IMR-90 (cell line): ENCODE measurements around the gene OSMR. TPM values are rescaled to one million over a fixed set of nuclear protein-coding genes. Genes with fewer than 3 reads are reported as not detected.

Source experiments
- ATAC-seq: fragments of 200-7000 bp; cut with Tn5 transposase; 2 replicates; pipeline ENCODE4 v1.9.1; 2020; ENCODE audit warnings: low read depth, mild to moderate bottlenecking, moderate library complexity
- BruUV-seq: library from RNA; stranded (reverse); fragments of 400-500 nt; replicated peaks from 2 replicates; lab custom pipeline; 2021; lab: Mats Ljungman, UMichigan
- CTCF ChIA-PET: fragments of 300-600 bp; formaldehyde crosslinking; extraction: SDS; loops from one replicate; lab custom pipeline; 2021; ENCODE audit warnings: antibody characterized with exemption; lab: Yijun Ruan, JAX
- POLR2A ChIA-PET: fragments of 300-600 bp; sonication (Branson Sonifier 250); formaldehyde crosslinking; loops from one replicate; lab custom pipeline; 2022; ENCODE audit warnings: antibody characterized with exemption; ENCODE audit not compliant: unreplicated experiment; lab: Charles Lee
- DNase-seq: peaks from one replicate; pipeline ENCODE4 v3.0.0; 2013
- H2AFZ ChIP-seq: replicated peaks from 2 replicates; pipeline ENCODE3; 2013; ENCODE audit warnings: low read length, mild to moderate bottlenecking; ENCODE audit not compliant: poor library complexity
- H2AK5ac ChIP-seq: 2 replicates; pipeline ENCODE4 v1.6.1; 2013; ENCODE audit warnings: low read depth, low read length, inconsistent platforms
- H2AK9ac ChIP-seq: replicated peaks from 2 replicates; pipeline ENCODE3; 2013; ENCODE audit warnings: mild to moderate bottlenecking, low read depth, low read length, moderate library complexity; ENCODE audit not compliant: poor library complexity
- H2BK120ac ChIP-seq: 2 replicates; pipeline ENCODE4 v1.6.1; 2013; ENCODE audit warnings: low read depth, low read length, inconsistent platforms
- H2BK15ac ChIP-seq: 3 replicates; pipeline ENCODE4 v1.6.1; 2013; ENCODE audit warnings: low read depth, low read length, inconsistent platforms
- H2BK20ac ChIP-seq: 2 replicates; pipeline ENCODE4 v1.6.1; 2013; ENCODE audit warnings: low read depth, mild to moderate bottlenecking, inconsistent platforms, low read length, moderate library complexity
- H2BK5ac ChIP-seq: 2 replicates; pipeline ENCODE4 v1.6.1; 2013; ENCODE audit warnings: mild to moderate bottlenecking, low read depth, low read length, inconsistent platforms; ENCODE audit not compliant: poor library complexity, severe bottlenecking
- H3K14ac ChIP-seq: replicated peaks from 2 replicates; pipeline ENCODE4 v1.6.1; 2013; ENCODE audit warnings: low read depth, low read length, inconsistent platforms
- H3K18ac ChIP-seq: 2 replicates; pipeline ENCODE4 v1.6.1; 2013; ENCODE audit warnings: low read depth, low read length, control low read depth
- H3K23ac ChIP-seq: 2 replicates; pipeline ENCODE4 v1.6.1; 2013; ENCODE audit warnings: low read depth, low read length, inconsistent platforms
- H3K27ac ChIP-seq: 2 replicates; pipeline ENCODE4 v1.5.1; 2013; ENCODE audit warnings: mild to moderate bottlenecking, control low read depth, low read length; ENCODE audit not compliant: insufficient read depth
- H3K27me3 ChIP-seq: 2 replicates; pipeline ENCODE4 v1.6.1; 2013; ENCODE audit warnings: low read length; ENCODE audit not compliant: control insufficient read depth, insufficient read depth
- H3K36me3 ChIP-seq: 2 replicates; pipeline ENCODE4 v1.6.1; 2013; ENCODE audit warnings: low read length, mixed read lengths; ENCODE audit not compliant: control insufficient read depth, insufficient read depth
- H3K4ac ChIP-seq: 2 replicates; pipeline ENCODE4 v1.6.1; 2013; ENCODE audit warnings: low read depth, low read length, inconsistent platforms
- H3K4me1 ChIP-seq: 2 replicates; pipeline ENCODE4 v1.6.1; 2013; ENCODE audit warnings: low read length, mixed read lengths; ENCODE audit not compliant: control insufficient read depth, insufficient read depth
- H3K4me2 ChIP-seq: 2 replicates; pipeline ENCODE4 v1.6.1; 2013; ENCODE audit warnings: low read depth, mild to moderate bottlenecking, control low read depth, low read length, moderate library complexity
- H3K4me3 ChIP-seq: 2 replicates; pipeline ENCODE4 v1.5.1; 2013; ENCODE audit warnings: low read depth, mild to moderate bottlenecking, control low read depth, low read length, moderate library complexity; ENCODE audit not compliant: insufficient read depth
- H3K56ac ChIP-seq: 2 replicates; pipeline ENCODE4 v1.6.1; 2013; ENCODE audit warnings: low read length, inconsistent platforms; ENCODE audit not compliant: insufficient read depth; ENCODE audit errors: extremely low read depth
- H3K79me1 ChIP-seq, 2 experiments: 2 replicates each; pipeline ENCODE4 v1.6.1; 2013; ENCODE audit warnings: low read length in 2 of 2, inconsistent platforms in 1 of 2, low read depth in 1 of 2
- H3K9ac ChIP-seq: 2 replicates; pipeline ENCODE4 v1.6.1; 2013; ENCODE audit warnings: low read depth, low read length, control low read depth
- H3K9me1 ChIP-seq: 2 replicates; pipeline ENCODE4 v1.6.1; 2013; ENCODE audit warnings: low read length, inconsistent platforms; ENCODE audit not compliant: insufficient read depth
- H3K9me3 ChIP-seq: 2 replicates; pipeline ENCODE4 v1.6.1; 2013; ENCODE audit warnings: low read length; ENCODE audit not compliant: control insufficient read depth, insufficient read depth
- H4K20me1 ChIP-seq: 2 replicates; pipeline ENCODE4 v1.6.1; 2013; ENCODE audit warnings: low read length, inconsistent platforms; ENCODE audit not compliant: insufficient read depth
- H4K5ac ChIP-seq: 2 replicates; pipeline ENCODE4 v1.6.1; 2013; ENCODE audit warnings: mild to moderate bottlenecking, low read depth, low read length, control low read depth
- H4K8ac ChIP-seq, 2 experiments: 2 replicates each; pipeline ENCODE4 v1.6.1; 2013; ENCODE audit warnings: low read depth in 2 of 2, low read length in 2 of 2, control low read depth in 1 of 2, inconsistent platforms in 1 of 2
- H4K91ac ChIP-seq: 2 replicates; pipeline ENCODE4 v1.6.1; 2013; ENCODE audit warnings: low read depth, low read length, inconsistent platforms; ENCODE audit not compliant: insufficient read depth
- BHLHE40 ChIP-seq: fragments of 150-350 bp; IDR thresholded peaks from 2 replicates; pipeline ENCODE4 v1.6.1; 2016; ENCODE audit warnings: mild to moderate bottlenecking, low read depth, low read length
- CEBPB ChIP-seq: IDR thresholded peaks from 2 replicates; pipeline ENCODE4 v1.6.1; 2012; ENCODE audit warnings: low read depth, low read length, improper control_type of control experiment
- CHD1 ChIP-seq: IDR thresholded peaks from 2 replicates; pipeline ENCODE4 v1.6.1; 2012; ENCODE audit warnings: low read depth, low read length, improper control_type of control experiment
- CTCF ChIP-seq: conservative IDR thresholded peaks from 2 replicates; pipeline ENCODE4 v1.5.1; 2012; ENCODE audit warnings: mild to moderate bottlenecking, low read depth, low read length, improper control_type of control experiment
- ELK1 ChIP-seq: fragments of 150-350 bp; IDR thresholded peaks from 2 replicates; pipeline ENCODE4 v1.6.1; 2016; ENCODE audit warnings: low read depth, mild to moderate bottlenecking, low read length, moderate library complexity, borderline replicate concordance
- FOS ChIP-seq: fragments of 150-350 bp; IDR thresholded peaks from 2 replicates; pipeline ENCODE4 v1.6.1; 2016; ENCODE audit warnings: low read depth, low read length
- MAFK ChIP-seq: IDR thresholded peaks from 2 replicates; pipeline ENCODE4 v1.6.1; 2012; ENCODE audit warnings: low read depth, low read length, improper control_type of control experiment
- MAZ ChIP-seq: IDR thresholded peaks from 2 replicates; pipeline ENCODE4 v1.6.1; 2012; ENCODE audit warnings: low read depth, mild to moderate bottlenecking, low read length, improper control_type of control experiment, moderate library complexity, borderline replicate concordance
- MXI1 ChIP-seq: IDR thresholded peaks from 2 replicates; pipeline ENCODE4 v1.6.1; 2012; ENCODE audit warnings: low read depth, mild to moderate bottlenecking, low read length, moderate library complexity, borderline replicate concordance
- NFE2L2 ChIP-seq: fragments of 150-350 bp; IDR thresholded peaks from 2 replicates; pipeline ENCODE4 v1.6.1; 2016; ENCODE audit warnings: low read depth, mild to moderate bottlenecking, low read length
- POLR2A ChIP-seq: IDR thresholded peaks from 2 replicates; pipeline ENCODE4 v1.6.1; 2012; ENCODE audit warnings: mild to moderate bottlenecking, low read depth, low read length
- RAD21 ChIP-seq: IDR thresholded peaks from 2 replicates; pipeline ENCODE4 v1.6.1; 2012; ENCODE audit warnings: low read length, improper control_type of control experiment
- RCOR1 ChIP-seq: IDR thresholded peaks from 2 replicates; pipeline ENCODE4 v1.6.1; 2012; ENCODE audit warnings: mild to moderate bottlenecking, low read length, improper control_type of control experiment; ENCODE audit not compliant: insufficient replicate concordance
- RFX5 ChIP-seq: IDR thresholded peaks from 2 replicates; pipeline ENCODE4 v1.8.0; 2012; ENCODE audit warnings: low read depth, mild to moderate bottlenecking, low read length, moderate library complexity
- SMC3 ChIP-seq: fragments of 150-350 bp; IDR thresholded peaks from 2 replicates; pipeline ENCODE4 v1.6.1; 2016; ENCODE audit warnings: low read depth, mild to moderate bottlenecking, antibody characterized with exemption, low read length, moderate library complexity
- WGBS, 2 experiments: methylation state at CpG; one replicate each; pipeline versions ENCODE4 v1.1.5 to v1.1.7; 2013; ENCODE audit warnings: missing lambda C conversion rate in 2 of 2; ENCODE audit not compliant: insufficient read length in 1 of 2; ENCODE audit errors: extremely low coverage in 2 of 2; 5-methylcytosine and 5-hydroxymethylcytosine counted together
- dilution Hi-C: fragments of 300-500 bp; cut with HindIII; formaldehyde crosslinking; loops from one replicate; pipeline ENCODE4 v1.14.3; 2018; ENCODE audit warnings: low sequenced_read_pairs; ENCODE audit not compliant: unreplicated experiment
- in situ Hi-C: fragments of 300-500 bp; cut with MboI; formaldehyde crosslinking; loops from 3 replicates; pipeline ENCODE4 v1.14.3; 2019; ENCODE audit warnings: low sequenced_read_pairs, inconsistent platforms, mixed read lengths
- intact Hi-C: fragments of 100-400 bp; cut with micrococcal nuclease; formaldehyde crosslinking; loops from 2 replicates; pipeline ENCODE4 v1.10.0; 2022
- polyA plus RNA-seq, 3 experiments: library from polyadenylated mRNA; depleted of rRNA; stranded (reverse); fragments of >200 nt; gene quantifications; 2 replicates each; pipeline ENCODE4 v1.2.3, GENCODE V29; 2012; ENCODE audit warnings: low replicate concordance in 1 of 3
- total RNA-seq: library from RNA; depleted of rRNA; stranded (reverse); fragments of >200 nt; gene quantifications from 2 replicates; pipeline ENCODE4 v1.2.3, GENCODE V29; 2012
- TF ChIP-seq, protein P1 (sequence below): fragments of 150-350 bp; IDR thresholded peaks from 2 replicates; pipeline ENCODE4 v1.6.1; 2017; ENCODE audit warnings: mild to moderate bottlenecking, antibody characterized with exemption, low read length, low read depth

Gene OSMR
- total and polyA plus RNA-seq, 2 of the 4 experiments (the other 2 are of a cell fraction), result 41.6 to 48.7 TPM

DNA sequence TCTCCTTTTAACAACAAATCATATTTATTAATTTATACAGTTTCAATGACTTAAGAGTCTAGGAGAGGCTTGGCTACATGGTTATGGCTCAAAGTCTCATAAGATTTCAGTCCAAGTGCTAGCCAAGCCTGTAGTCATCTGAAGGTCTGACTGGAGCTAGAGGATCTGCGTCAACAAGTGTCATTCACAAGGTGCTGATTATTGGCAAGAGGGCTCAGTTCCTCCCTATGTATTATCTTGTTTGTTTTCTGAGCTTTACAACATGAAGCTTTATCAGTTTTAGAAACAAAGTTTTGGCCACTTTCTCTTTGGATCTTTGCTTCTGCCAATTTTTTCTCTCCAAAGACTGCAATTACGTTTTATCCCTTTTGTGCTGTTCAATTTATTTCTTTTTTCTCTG is 133.7 kb downstream of the OSMR start:
- H3K27ac ChIP-seq, result no peak overlapping the region

More for the DNA sequence above, 133.7 kb downstream of the OSMR start:
- no peak overlapping the region for H3K4me2 ChIP-seq
- no peak overlapping the region for H2BK5ac ChIP-seq
- H4K91ac ChIP-seq, result no peak overlapping the region
- H3K79me1 ChIP-seq, result peaks cover 7 to 18% of the 10 kb centered on the region in 2 experiments
- H3K18ac ChIP-seq, result no peak overlapping the region
- DNase-seq (no peak), ATAC-seq (no peak)
- in situ Hi-C loops (no loop called here), intact Hi-C loops (no loop called here), dilution Hi-C loops (no loop called here)
- H3K9me3 ChIP-seq, result no peaks in the 10 kb centered on the region
- TF ChIP-seq RAD21 (no peak), MXI1 (no peak), ELK1 (no peak), POLR2A (no peak), CTCF (no peak), RCOR1 (no peak), NFE2L2 (no peak), MAFK (no peak), SMC3 (no peak), RFX5 (no peak), CEBPB (no peak), BHLHE40 (no peak), CHD1 (no peak), MAZ (no peak), FOS (no peak)
- TF ChIP-seq, protein P1, sequence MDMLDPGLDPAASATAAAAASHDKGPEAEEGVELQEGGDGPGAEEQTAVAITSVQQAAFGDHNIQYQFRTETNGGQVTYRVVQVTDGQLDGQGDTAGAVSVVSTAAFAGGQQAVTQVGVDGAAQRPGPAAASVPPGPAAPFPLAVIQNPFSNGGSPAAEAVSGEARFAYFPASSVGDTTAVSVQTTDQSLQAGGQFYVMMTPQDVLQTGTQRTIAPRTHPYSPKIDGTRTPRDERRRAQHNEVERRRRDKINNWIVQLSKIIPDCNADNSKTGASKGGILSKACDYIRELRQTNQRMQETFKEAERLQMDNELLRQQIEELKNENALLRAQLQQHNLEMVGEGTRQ, result no peak
- no peak overlapping the region for H3K56ac ChIP-seq
- H3K23ac ChIP-seq, result peak overlapping the region; percentile 11; the same call in 1 of the 2 replicates
- peak overlapping the region in 1 of 2 experiments; percentile 9; a peak in 1 of 4 replicates for H4K8ac ChIP-seq
- no peak overlapping the region for H2AK9ac ChIP-seq
- H3K27me3 ChIP-seq, result no peaks in the 10 kb centered on the region
- no peak overlapping the region for H2BK15ac ChIP-seq
- no peak overlapping the region for H3K14ac ChIP-seq
- H2AFZ ChIP-seq, result no peak overlapping the region
- H3K9ac ChIP-seq, result no peak overlapping the region
- 0 out of 2 replicates have a peak, but pooled peaks cover 2% of the 10 kb centered on the region for H3K9me1 ChIP-seq
- H3K36me3 ChIP-seq, result peaks cover 5% of the 10 kb centered on the region; the same call in 1 of the 2 replicates
- WGBS, 2 experiments, result no CpG with 5 or more reads among the region's 2 CpGs
- H4K5ac ChIP-seq, result no peak overlapping the region
- H2AK5ac ChIP-seq, result no peak overlapping the region
- ChIA-PET CTCF (interaction anchor here (1.1 kb wide), 1 partner anchor 101 kb away, joined by 4 read pairs; no protein-coding TSS in a partner anchor), POLR2A (no interaction called here)
- no peak overlapping the region for H3K4me3 ChIP-seq
- H3K4me1 ChIP-seq, result no peaks in the 10 kb centered on the region; the same call in 1 of the 2 replicates
- BruUV-seq, result no TSS peak
- H2BK20ac ChIP-seq, result no peak overlapping the region
- H4K20me1 ChIP-seq, result no peaks in the 10 kb centered on the region
- H3K4ac ChIP-seq, result no peak overlapping the region
- no peak overlapping the region for H2BK120ac ChIP-seq
